GM23248 (cell line): ENCODE measurements around the gene BIRC7. TPM values are rescaled to one million over a fixed set of nuclear protein-coding genes. Genes with fewer than 3 reads are reported as not detected.

ENCODE experiments used
- DNase-seq: peaks from one replicate; pipeline ENCODE4 v3.0.0-alpha.2; 2015
- H2AFZ ChIP-seq: fragments of 200-600 bp; sonication (generic); 2 replicates; pipeline ENCODE4 v1.6.1; 2016; ENCODE audit warnings: antibody characterized with exemption
- H3F3A ChIP-seq: fragments of 200-600 bp; sonication (generic); 2 replicates; pipeline ENCODE4 v1.6.1; 2016; ENCODE audit warnings: mild to moderate bottlenecking, antibody characterized with exemption, mixed run types; ENCODE audit not compliant: insufficient read depth
- H3K27ac ChIP-seq: fragments of 200-600 bp; sonication (generic); 2 replicates; pipeline ENCODE4 v1.5.1; 2016; ENCODE audit warnings: mild to moderate bottlenecking
- H3K27me3 ChIP-seq: fragments of 200-600 bp; sonication (generic); replicated peaks from 2 replicates; pipeline ENCODE4 v1.6.1; 2016; ENCODE audit warnings: mild to moderate bottlenecking; ENCODE audit not compliant: insufficient read depth
- H3K36me3 ChIP-seq: fragments of 200-600 bp; sonication (generic); 2 replicates; pipeline ENCODE4 v1.6.1; 2016; ENCODE audit warnings: low read depth, mild to moderate bottlenecking
- H3K4me1 ChIP-seq: fragments of 200-600 bp; sonication (generic); 2 replicates; pipeline ENCODE4 v1.6.1; 2016; ENCODE audit warnings: mild to moderate bottlenecking; ENCODE audit not compliant: insufficient read depth
- H3K4me2 ChIP-seq: fragments of 200-600 bp; sonication (generic); one replicate; pipeline ENCODE4 v1.6.1; 2016; ENCODE audit warnings: mild to moderate bottlenecking; ENCODE audit not compliant: unreplicated experiment
- H3K4me3 ChIP-seq: fragments of 200-600 bp; sonication (generic); 2 replicates; pipeline ENCODE4 v1.5.1; 2016; ENCODE audit warnings: mild to moderate bottlenecking
- H3K79me2 ChIP-seq: fragments of 200-600 bp; sonication (generic); 2 replicates; pipeline ENCODE4 v1.6.1; 2016; ENCODE audit warnings: mild to moderate bottlenecking; ENCODE audit not compliant: insufficient read depth
- H3K9ac ChIP-seq: fragments of 200-600 bp; sonication (generic); 2 replicates; pipeline ENCODE4 v1.6.1; 2016; ENCODE audit warnings: mild to moderate bottlenecking
- H3K9me2 ChIP-seq: fragments of 200-600 bp; sonication (generic); 2 replicates; pipeline ENCODE4 v1.6.1; 2016; ENCODE audit warnings: mixed run types, mild to moderate bottlenecking, moderate library complexity; ENCODE audit not compliant: insufficient read depth
- H3K9me3 ChIP-seq: fragments of 200-600 bp; sonication (generic); one replicate; pipeline ENCODE4 v1.6.1; 2017; ENCODE audit warnings: low read depth
- H4K20me1 ChIP-seq: fragments of 200-600 bp; sonication (generic); 2 replicates; pipeline ENCODE4 v1.6.0; 2016; ENCODE audit not compliant: insufficient read depth
- EZH2 ChIP-seq: fragments of 200-600 bp; sonication (generic); IDR thresholded peaks from 2 replicates; pipeline ENCODE4 v1.6.1; 2018; ENCODE audit warnings: antibody characterized with exemption, mild to moderate bottlenecking; ENCODE audit not compliant: insufficient read depth, poor library complexity, severe bottlenecking
- EZH2phosphoT487 ChIP-seq: fragments of 200-600 bp; sonication (generic); IDR thresholded peaks from 2 replicates; pipeline ENCODE4 v1.6.1; 2018; ENCODE audit warnings: antibody characterized with exemption, moderate library complexity, mild to moderate bottlenecking, low read depth; ENCODE audit not compliant: insufficient read depth
- WGBS, 2 experiments: methylation state at CpG; one replicate each; pipeline ENCODE4 v1.1.6; 2015 to 2017; ENCODE audit warnings: low lambda C conversion rate in 2 of 2, low coverage in 1 of 2; ENCODE audit errors: missing lambda C conversion rate in 2 of 2; 5-methylcytosine and 5-hydroxymethylcytosine counted together
- in situ Hi-C: fragments of 300-500 bp; cut with MboI; formaldehyde crosslinking; loops from 2 replicates; pipeline ENCODE4 v1.15.0; 2020
- polyA plus RNA-seq: library from polyadenylated mRNA; unstranded; fragments of >200 nt; fragmentation: Nextera tagmentation; extraction: Ambion mirVana; gene quantifications from 2 replicates; pipeline ENCODE4 v1.2.1, GENCODE V29; 2016
- total RNA-seq: library from RNA; depleted of rRNA; stranded (reverse); fragments of >200 nt; shearing (Covaris generic); gene quantifications from 2 replicates; pipeline ENCODE4 v1.2.3, GENCODE V29; 2014

Gene BIRC7
- total and polyA plus RNA-seq, 2 experiments from 2014 or later: not detected

- no peaks in the 10 kb centered on the region for H3K4me1 ChIP-seq
- TF ChIP-seq EZH2 (no peak), EZH2phosphoT487 (no peak)
- H3K36me3 ChIP-seq: no peaks in the 10 kb centered on the region
- no peaks in the 10 kb centered on the region for H4K20me1 ChIP-seq
- no peaks in the 10 kb centered on the region for H3K27me3 ChIP-seq
- no peak overlapping the region for H3K4me2 ChIP-seq
- H3K27ac ChIP-seq: no peak overlapping the region
- in situ Hi-C loops: no loop called here
- no peak overlapping the region for H2AFZ ChIP-seq
- H3K9me3 ChIP-seq: no peaks in the 10 kb centered on the region
- no peaks in the 10 kb centered on the region for H3F3A ChIP-seq
- H3K79me2 ChIP-seq: no peaks in the 10 kb centered on the region
- no peak for DNase-seq
- 59 to 63% methylated on average over 10 of the region's 11 CpGs for WGBS, 2 experiments
- no peak overlapping the region for H3K9ac ChIP-seq
- H3K4me3 ChIP-seq: no peak overlapping the region
- H3K9me2 ChIP-seq: no peaks in the 10 kb centered on the region
These were observed 4.3 kb downstream of the BIRC7 start for GRCh38 chr20:63240004-63240403.

- no peaks in the 10 kb centered on the region for H3F3A ChIP-seq
- H4K20me1 ChIP-seq: no peaks in the 10 kb centered on the region
- H3K79me2 ChIP-seq: no peaks in the 10 kb centered on the region
- H3K4me1 ChIP-seq: no peaks in the 10 kb centered on the region
- H3K4me3 ChIP-seq: no peak overlapping the region
- no peak overlapping the region for H3K9ac ChIP-seq
- WGBS, 2 experiments: 41 to 43% methylated on average over 11 of the region's 11 CpGs
- no peak overlapping the region for H3K27ac ChIP-seq
- H3K4me2 ChIP-seq: no peak overlapping the region
- no peak for DNase-seq
- no peaks in the 10 kb centered on the region for H3K9me2 ChIP-seq
- no peaks in the 10 kb centered on the region; the same call in 1 of the 2 replicates for H3K27me3 ChIP-seq
- in situ Hi-C loops: no loop called here
- no peaks in the 10 kb centered on the region for H3K36me3 ChIP-seq
- no peaks in the 10 kb centered on the region for H3K9me3 ChIP-seq
- H2AFZ ChIP-seq: no peak overlapping the region
- TF ChIP-seq EZH2 (no peak), EZH2phosphoT487 (no peak)
These were observed 5.6 kb downstream of the BIRC7 start for GRCh38 chr20:63241272-63241671.

- Histone ChIP-seq H3K4me2 (no peak overlapping the region), H3K79me2 (no peaks in the 10 kb centered on the region), H3K4me3 (no peak overlapping the region), H4K20me1 (no peaks in the 10 kb centered on the region), H3F3A (no peaks in the 10 kb centered on the region), H2AFZ (no peak overlapping the region), H3K36me3 (no peaks in the 10 kb centered on the region), H3K9me2 (no peaks in the 10 kb centered on the region), H3K27me3 (peaks cover under 1% of the 10 kb centered on the region; the same call in 1 of the 2 replicates), H3K27ac (no peak overlapping the region), H3K9me3 (no peaks in the 10 kb centered on the region), H3K4me1 (no peaks in the 10 kb centered on the region), H3K9ac (no peak overlapping the region)
- 10 to 66% methylated on average over 2 to 21 of the region's 21 CpGs for WGBS, 2 experiments
- in situ Hi-C loops: no loop called here
- no peak for DNase-seq
- TF ChIP-seq EZH2phosphoT487 (no peak), EZH2 (no peak)
These were observed 7.0 kb downstream of the BIRC7 start for GRCh38 chr20:63242736-63243135.

GRCh38 chr20:63243604-63244247 lies 8.0 kb downstream of the BIRC7 start:
- Histone ChIP-seq H3K4me2 (no peak overlapping the region), H3K36me3 (no peaks in the 10 kb centered on the region), H3K4me3 (no peak overlapping the region), H3K27ac (no peak overlapping the region), H3K79me2 (no peaks in the 10 kb centered on the region), H3K27me3 (peaks cover 10% of the 10 kb centered on the region; the same call in 1 of the 2 replicates), H3F3A (no peaks in the 10 kb centered on the region), H2AFZ (no peak overlapping the region), H4K20me1 (no peaks in the 10 kb centered on the region), H3K9ac (no peak overlapping the region), H3K9me2 (no peaks in the 10 kb centered on the region), H3K9me3 (no peaks in the 10 kb centered on the region), H3K4me1 (no peaks in the 10 kb centered on the region)
- WGBS, 2 experiments: 77 to 80% methylated on average over 19 to 25 of the region's 25 CpGs
- DNase-seq: no peak
- in situ Hi-C loops: no loop called here
- TF ChIP-seq EZH2: no peak
- no peak for TF ChIP-seq EZH2phosphoT487
